HG03439 (cell line): ENCODE data around the gene SLC27A4.

ENCODE experiments used
- ATAC-seq: cut with Tn5 transposase; IDR thresholded peaks from one replicate; pipeline ENCODE4 v1.9.1; 2021; ENCODE audit warnings: mild to moderate bottlenecking, moderate library complexity; ENCODE audit not compliant: unreplicated experiment

SLC27A4 gene

GRCh38 chr9:128390150-128390812 is 50.0 kb downstream of the SLC27A4 start:
- ATAC-seq = no peak

DNA sequence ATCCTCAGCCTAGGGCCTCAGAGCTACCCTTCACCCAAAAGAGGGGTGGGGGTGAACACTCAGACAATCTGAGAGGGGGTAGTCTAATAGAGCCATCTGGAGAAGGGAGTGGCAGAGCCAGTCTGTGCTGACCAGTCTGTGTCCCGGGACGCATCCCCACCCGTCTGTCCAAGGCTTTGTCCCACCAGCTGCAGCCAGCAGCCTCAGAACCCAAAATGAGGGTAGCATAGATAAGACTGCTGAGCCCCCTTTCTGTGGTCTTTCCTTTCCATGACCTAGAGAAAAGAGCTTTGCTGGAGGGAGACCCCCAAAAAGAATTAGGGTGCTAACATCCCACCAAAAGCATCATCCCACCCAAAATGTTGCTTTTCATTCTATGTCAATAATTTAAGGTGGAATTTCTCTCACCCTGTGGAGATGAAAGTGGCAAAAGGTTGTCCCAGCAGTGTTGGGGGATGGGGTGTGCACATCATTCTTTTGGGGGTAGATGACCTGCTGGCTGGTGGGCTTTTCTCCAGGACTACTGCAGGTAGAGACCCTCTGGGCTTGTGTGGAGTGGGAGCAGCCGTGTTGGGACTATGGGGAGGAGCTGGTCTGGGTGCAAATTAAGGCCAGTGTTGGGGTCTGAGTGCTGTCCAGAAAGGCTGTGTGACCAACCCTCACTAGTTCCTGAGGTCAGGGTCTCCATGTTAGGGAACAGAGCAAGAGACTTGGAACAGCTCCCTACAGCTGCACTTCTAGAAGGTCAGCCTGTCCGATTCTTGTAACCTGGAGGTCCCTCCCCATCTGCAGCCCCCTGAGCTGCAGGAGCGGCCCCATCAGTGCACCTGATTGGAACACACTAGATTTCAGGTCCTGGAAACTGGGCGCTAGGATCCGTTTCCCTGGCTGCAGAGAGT is 50.7 kb downstream of the SLC27A4 start:
- ATAC-seq = no peak

- no peak for ATAC-seq
Observed at GRCh38 chr9:128391956-128392301, 51.6 kb downstream of the SLC27A4 start.

DNA sequence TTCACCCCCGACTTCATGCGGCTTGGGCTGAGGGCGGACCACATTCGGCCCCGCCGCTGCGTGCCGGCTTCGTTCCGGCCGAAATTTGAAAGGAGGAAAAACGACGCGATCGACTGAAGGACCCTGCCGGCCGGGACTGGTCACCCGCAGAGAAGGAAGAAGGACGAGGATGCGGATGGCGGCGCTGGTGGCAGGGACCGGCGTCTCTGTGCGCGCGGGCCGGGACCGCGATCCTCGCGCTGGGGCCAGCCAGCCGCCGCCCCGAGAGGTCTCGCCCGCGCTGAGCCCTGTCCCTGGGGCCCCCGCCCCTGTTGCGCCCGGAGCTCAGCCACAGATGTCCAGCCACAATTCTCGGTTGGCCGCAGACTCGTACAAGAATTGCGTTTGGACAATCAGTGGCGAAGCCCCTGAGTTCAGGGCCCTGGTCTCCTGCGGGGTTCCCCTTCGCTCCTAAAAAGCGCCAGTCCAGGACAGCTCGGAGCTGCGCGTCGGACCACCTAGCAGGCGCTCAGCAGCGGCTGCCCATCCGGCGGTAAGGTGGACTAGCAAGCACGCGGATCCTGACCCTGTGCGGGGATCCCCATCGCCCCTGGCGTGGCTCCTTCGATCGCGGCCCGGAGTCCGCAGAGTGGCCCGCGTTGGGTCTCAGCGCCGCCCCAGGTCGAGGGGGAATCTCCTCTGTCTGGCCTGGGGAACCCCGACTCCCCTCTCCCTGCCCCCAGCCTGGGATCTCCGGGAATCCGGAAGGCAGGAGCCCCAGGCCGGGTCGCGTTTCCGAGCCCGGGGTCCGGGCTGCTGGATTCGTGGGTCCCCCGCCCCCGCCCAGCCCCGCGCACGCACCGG is 52.2 kb downstream of the SLC27A4 start:
- ATAC-seq = no peak

DNA sequence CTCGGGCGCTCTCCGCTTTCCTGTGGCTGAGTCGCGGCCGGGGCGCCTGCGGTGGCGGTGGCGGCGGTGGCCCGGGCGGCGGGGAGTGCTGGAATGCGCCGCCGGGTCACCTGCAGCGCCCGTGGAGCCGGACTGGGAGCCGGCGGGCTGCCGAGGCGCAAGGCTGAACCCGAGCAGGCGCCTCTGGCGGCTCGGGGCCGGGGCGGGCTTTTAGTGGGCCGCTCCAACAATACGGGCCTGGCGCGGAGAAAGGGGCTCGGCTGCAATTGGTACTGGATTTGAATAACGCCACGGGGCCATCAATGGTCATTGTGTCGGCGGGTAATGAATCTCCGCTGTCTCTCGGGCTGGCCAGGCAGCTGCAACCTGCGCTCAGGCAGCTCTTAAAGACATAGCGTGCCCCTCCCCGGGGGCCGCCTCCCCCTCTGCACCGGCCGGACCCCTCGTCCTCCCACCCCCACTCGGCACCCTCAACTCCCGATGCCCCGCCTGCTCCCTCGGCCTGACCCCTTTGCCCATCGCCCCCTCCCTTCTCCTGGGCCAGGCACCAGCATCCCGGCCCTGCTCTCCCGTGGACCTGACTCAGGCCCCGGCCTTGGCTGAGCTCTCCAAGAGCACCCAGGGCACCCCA is 52.9 kb downstream of the SLC27A4 start:
- ATAC-seq = no peak

- ATAC-seq = no peak
Observed at GRCh38 chr9:128393970-128394369, 53.6 kb downstream of the SLC27A4 start.

DNA sequence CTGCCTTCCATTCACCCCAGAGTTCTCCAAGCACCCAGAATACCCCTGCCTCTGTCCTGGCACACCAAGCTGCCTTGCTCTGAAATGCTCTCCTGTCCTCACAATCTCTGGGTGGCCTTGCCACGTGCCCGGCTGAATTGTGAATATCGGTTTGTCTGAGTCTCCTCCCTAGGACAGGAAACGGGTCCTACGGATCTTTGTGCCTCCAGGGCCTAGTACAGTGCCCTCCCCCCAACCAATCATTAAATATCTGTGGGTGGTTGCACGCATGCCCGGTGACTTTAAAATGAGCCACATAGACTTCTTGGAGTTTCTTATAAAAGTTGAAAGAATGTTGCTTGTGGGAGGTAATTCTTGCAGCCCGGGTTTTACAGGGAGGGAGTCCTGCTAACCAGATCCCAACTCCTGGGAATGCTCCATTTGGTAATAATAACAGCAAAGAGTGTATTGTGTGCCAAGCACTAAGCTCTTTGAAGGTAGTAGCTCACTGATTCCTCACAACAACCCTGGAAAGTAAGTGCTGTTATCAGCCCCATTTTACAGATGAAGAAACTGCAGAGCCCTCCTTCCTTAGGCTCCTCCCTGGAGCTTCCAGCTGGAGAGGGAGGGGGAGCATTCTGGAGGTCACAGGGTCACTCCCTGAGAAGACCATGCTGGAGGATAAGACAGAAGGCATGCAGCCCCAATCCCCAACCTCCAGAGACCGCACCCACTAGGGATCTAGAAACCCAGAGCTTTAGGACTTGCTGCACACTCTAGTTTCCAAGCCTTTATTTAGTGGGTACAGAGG is 54.2 kb downstream of the SLC27A4 start:
- ATAC-seq = no peak

GRCh38 chr9:128396970-128397613 is 56.8 kb downstream of the SLC27A4 start:
- no peak for ATAC-seq

- ATAC-seq = no peak
Observed at GRCh38 chr9:128397831-128398230, 57.5 kb downstream of the SLC27A4 start.

DNA sequence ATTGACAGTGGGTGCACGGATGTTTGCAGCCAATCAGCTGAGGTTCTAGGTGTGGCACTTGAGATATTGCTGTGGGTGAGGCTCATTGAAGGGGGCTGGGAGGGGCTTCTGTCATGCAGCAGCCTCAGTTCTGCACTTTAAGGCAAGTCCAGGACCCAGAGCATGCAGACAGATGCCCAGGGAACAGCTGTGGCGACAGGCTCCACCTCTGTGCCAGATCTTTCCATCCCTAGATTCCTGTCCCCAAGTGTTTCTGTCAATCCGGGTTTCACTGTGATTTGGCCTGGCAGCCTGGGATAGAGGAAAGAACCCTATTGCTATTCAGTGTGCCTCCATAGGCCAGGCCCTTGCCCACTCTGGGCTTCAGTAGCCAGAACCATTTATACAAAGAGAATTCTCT is 59.5 kb downstream of the SLC27A4 start:
- ATAC-seq = no peak

- ATAC-seq = no peak
Observed at GRCh38 chr9:128404560-128404959, 64.2 kb downstream of the SLC27A4 start.

DNA sequence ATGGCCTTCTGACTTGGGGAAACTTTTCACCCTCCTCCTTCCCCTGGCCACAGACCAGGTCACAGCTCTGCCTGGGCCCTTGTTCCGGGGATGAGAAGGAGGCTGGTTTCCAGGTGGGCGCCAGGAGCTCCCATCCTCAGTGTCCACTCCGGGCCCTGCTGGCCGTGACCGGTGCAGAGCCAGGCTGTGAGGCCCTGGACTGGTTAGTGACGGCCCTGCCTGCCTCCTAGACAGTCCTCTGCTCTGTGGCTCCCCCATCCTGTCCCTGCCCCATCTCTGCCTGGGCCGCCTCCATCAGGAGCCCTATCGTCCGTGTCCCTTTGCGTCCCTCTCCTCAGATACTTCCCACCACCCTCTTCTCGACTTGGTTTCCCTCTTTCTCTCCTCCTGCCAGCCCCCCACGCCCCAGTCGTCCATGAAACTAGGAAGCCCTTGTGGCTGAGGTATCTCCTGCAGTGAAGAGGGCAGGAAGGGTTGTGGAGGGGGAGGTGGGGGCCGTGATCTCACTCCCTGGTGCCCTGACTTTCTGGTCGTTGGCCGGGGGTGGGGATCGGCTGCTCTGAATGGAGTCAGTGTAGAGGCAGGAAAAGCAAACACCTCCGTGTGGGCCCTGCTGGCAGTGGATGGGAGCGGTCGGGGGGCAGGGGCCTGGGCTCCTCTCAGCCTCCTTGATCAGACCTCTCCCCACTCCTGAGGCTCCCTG is 64.9 kb downstream of the SLC27A4 start:
- ATAC-seq = no peak

- no peak for ATAC-seq
Observed at GRCh38 chr9:128405780-128406171, 65.4 kb downstream of the SLC27A4 start.

DNA sequence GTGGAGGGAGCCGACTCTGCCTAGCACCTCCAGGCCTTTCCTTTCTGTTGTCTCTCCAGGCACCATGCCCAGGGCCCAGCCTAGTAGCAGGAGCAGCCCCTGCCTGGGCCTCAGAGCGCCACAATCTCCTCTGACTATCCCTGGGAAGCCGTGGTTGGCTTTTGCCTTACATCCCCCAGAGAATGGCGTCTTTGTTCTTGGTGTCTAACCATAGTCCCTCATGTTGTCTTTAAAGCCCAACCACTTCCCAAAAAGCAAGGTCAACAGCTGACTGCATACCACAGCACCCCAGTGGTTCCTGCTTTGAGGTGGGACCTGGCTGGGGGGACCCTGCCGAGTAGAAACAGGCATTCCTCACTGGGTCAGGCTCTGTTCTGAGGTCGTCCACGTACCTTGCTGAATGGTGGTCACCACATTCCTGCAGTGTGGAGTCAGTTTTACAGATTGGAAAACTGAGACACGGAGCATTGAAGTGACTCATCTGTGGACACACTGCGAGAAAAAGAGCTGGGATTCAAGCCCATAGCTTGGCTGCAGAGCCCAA is 66.6 kb downstream of the SLC27A4 start:
- no peak for ATAC-seq

DNA sequence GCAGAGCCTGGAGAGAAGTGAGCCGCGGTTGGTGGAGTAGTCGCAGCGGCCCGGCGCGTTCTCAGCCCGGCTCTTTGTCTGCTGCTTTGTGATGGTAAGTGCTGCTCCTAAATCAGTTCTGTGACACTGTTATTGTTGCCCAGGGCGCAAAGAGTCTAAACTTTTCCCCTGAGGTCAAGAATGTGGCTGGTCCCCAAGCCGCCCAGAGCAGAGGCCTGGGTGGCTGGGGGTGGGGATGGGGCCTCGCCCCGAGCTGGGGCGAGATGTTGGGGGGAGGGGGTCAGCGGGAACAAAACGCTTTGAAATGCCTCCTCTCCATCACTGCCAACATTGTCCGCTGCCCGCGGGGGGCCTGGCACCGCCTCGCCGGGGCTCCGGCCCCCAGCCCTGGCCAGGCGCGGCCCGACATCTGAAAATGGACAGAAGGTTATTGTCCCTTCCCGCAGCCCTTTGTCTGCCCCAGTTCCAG is 68.7 kb downstream of the SLC27A4 start:
- ATAC-seq = no peak

DNA sequence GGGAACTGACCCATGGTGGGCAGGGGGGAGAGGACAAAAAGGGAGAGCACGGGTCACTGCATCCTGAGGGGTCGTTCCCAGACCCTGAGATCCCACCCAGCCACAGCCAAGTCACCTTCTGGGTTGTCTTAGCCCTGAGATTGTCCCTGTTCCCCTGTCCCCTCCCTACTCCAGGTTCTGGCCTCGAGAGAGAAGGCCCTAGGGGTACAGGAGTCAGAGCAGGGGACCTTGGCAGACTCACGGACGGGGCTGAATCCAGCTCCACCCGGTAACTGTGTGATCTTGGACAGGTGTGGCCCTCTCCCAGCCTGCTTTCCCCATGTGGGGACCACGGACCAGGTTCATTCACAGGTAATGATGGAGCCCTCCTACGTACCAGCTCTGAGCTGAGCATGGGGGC is 69.1 kb downstream of the SLC27A4 start:
- ATAC-seq = no peak

DNA sequence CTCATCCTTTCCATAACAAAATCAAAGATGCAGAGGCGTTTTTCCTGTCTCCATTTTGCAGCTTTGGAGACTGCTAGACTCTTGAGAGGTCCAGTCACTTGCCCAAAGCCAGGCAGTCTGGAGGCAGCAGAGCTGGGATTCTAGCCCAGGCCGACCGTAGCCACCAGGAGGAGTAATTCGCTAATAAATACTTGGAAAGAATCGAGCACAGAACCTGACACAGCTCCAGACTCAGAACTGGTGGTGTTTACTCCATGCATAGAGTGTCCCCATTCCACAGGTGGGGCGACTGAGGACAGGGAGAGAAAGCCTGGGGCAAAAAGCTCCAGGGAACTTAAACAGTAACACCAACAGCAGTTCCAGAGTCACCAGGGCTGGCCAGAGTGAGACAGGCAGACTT is 69.7 kb downstream of the SLC27A4 start:
- ATAC-seq = no peak
